ENCODE data around the gene PDZD4.

The PDZD4 gene

DNA sequence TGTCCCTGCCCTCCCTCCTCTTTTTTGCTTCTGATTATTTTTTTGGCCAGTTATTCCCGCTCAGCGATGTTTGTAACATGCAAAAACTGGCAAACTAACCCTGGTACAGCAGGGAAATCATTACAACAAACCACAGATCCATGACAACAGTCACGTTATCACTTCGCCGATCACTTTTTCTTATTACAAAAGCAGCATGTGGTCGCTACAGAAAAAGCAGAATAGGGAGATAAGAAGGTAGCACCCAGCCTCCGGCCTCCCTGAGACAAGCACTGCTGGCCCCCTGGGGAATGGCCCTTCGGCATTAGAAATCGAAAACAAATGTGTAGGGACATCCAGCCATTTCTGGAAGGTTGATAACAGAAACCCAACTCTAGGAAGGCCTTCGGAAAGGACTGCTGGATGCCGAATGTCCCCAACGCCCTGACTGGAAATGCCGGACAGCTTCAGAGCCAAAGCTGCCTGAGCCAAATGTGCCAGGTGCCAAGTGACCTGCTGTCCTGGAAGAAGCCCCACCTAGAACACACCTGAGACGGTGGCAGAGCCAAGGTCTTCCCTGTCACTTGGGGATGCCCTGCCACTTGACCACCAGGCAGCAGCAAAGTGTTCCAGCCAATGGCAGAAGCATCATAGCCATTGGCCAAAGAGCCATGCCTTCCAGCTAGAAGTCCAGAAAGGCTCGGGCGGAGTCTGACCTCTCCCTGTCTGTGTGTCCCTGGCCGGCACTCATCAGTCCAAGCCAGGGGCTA, 39.1 kb downstream of the PDZD4 start:
- no peak for DNase-seq (ENCODE audit: low spot score)
- no peak for FAIRE-seq

DNA sequence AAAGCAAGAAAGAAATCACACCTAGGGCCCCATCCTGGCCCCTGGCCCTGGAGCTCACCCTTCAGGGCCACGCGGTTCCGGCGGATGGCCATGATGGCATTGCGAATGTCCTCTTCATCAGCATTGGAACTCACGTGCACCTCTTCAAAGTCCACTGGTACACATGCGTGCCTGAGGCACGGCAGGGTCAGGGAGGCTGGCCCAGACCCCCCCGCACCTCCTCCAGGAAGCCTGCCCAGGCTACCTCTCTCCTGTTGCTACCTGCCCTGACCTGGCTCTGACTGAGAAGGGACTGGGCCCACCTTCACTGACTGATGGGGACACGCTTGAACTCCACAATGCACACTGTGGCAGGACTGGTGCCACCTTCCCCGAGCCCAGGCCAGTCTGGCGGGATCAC, 40.7 kb downstream of the PDZD4 start:
- FAIRE-seq = no peak
- no peak for DNase-seq (ENCODE audit: low spot score)

DNA sequence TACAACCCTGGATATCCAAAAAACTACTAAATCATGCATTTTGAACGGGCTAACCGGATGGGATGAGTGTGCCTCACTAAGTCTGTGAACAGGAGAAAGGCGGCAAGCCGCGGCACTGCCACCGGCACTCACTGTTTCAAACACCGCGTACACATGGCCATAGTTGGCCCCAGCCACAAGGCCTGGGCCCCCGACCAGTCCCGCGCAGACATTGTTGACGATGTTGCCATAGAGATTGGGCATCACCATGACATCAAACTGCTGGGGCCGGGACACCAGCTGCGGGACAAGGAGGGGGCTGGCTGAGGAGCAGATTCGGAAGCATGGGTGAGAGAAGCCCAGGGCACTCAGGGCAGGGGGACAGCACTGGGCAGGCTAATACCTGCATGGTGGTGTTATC, 43.7 kb downstream of the PDZD4 start:
- FAIRE-seq = no peak

DNA sequence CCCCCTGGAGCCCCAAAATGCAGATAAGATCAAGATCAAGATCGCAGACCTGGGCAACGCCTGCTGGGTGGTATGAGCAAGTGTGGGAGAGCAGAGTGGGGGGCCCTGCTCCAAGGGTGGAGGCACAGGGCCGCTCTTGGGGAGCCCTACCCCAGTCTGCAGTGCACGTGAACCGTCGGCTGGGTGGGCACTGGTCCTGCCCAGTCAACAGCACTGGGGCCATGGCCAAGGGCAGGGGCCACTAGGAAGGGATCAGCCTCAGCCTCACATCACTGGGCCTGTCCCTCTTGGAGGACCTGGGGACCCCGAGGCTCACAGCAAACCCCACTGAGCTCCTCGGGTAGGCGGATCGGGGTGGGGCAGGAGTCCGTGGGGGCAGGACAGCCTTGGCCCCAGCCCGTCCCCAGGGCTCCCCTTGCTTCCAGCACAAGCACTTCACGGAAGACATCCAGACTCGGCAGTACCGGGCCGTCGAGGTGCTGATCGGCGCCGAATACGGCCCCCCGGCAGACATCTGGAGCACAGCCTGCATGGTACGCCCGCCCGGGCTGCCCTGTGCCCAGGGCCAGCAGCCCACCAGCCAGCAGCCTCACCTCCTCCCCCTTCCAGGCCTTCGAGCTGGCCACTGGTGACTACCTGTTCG, 45.9 kb downstream of the PDZD4 start:
- FAIRE-seq (no peak), DNase-seq (ENCODE audit: low spot score) (no peak)

More for the DNA sequence above, 43.7 kb downstream of the PDZD4 start:
- no peak for DNase-seq (ENCODE audit: low spot score)

DNA sequence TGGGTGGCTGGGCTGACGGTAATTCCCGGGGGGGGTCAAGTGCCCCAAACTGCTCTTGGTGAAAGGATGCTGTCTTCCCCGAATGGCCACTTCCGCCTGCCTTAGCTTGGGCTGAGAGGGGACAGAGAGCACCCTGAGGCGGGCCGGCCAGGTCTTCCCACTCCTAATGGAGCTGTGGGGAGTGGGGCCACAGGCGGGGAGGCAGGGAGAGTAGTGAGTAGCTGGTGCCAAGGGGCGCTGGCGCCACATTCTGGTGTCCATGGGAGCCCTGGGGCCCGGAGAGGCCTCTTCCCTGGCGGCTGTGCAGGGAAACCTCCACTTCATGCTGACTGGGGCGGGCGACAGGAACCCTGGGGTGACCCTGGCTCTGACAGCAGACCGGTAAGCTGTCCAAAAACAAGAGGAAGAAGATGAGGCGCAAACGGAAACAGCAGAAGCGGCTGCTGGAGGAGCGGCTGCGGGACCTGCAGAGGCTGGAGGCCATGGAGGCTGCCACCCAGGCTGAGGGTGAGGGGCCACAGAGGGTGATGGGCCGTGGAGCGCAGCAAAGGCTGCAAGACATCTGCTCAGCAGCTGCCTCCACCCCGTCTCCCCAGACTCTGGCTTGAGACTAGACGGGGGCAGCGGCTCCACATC, 46.8 kb downstream of the PDZD4 start:
- DNase-seq (ENCODE audit: low spot score) (no peak), FAIRE-seq (no peak)

DNA sequence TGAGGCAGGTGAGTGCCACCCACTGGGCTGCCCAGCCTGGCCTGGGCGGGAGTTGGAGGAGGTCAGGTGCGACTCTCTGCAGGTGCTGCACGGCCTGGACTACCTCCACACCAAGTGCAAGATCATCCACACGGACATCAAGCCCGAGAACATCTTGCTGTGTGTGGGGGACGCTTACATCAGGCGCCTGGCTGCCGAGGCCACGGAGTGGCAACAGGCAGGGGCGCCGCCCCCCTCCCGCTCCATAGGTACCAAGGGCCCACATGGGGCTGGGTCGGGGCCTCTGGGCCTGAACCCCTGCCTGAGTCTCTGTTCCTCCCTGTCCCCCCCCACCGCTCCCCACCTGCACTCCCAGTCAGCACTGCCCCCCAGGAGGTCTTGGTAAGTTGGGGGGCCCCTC, 47.5 kb downstream of the PDZD4 start:
- DNase-seq (ENCODE audit: low spot score) (no peak), FAIRE-seq (no peak)

DNA sequence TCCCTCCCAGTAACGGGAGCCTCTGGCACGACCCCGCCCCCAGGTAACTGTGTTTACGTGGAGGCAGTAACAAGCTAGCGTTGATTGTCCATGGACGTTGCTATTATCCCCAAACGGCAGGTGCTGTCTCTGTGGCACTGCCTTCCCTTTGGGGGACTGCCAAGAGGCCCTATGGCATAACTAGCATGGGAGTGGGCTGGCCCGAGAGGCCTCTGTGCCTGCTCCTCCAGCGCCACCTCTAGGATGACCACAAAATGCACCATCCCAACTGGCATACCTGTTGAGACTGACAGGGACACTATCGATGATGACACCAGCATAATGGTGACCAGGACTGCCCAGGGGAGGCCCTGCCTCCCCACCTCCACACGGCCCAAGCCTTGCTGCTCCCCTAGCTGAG, 48.0 kb downstream of the PDZD4 start:
- DNase-seq (ENCODE audit: low spot score) (no peak), FAIRE-seq (no peak)

DNA sequence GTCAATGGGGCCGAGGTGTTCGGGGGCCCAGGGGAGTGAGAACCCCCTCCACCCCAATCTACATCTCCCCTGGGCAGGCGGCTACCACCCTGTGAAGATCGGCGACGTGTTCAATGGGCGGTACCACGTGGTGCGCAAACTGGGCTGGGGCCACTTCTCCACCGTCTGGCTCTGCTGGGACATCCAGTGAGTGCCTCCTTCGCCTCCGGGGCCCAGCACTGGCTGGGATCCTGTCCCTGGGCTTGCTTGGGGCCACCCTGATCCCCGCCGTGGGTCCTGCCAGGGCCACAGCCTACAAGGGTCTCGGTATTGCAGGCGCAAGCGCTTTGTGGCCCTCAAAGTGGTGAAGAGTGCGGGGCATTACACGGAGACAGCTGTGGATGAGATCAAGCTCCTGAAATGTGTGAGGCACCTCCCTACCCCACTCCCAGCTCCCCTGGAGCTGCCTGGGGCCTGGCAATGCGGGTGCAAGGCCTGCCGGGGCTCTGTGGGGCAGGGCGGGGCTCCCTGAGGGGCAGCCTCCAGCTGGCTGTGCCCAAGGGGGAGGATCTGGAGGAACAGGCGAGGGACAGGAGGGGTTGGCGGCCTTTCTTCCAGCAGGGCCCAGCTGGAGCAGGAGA, 48.8 kb downstream of the PDZD4 start:
- DNase-seq (ENCODE audit: low spot score) (no peak), FAIRE-seq (no peak)

DNA sequence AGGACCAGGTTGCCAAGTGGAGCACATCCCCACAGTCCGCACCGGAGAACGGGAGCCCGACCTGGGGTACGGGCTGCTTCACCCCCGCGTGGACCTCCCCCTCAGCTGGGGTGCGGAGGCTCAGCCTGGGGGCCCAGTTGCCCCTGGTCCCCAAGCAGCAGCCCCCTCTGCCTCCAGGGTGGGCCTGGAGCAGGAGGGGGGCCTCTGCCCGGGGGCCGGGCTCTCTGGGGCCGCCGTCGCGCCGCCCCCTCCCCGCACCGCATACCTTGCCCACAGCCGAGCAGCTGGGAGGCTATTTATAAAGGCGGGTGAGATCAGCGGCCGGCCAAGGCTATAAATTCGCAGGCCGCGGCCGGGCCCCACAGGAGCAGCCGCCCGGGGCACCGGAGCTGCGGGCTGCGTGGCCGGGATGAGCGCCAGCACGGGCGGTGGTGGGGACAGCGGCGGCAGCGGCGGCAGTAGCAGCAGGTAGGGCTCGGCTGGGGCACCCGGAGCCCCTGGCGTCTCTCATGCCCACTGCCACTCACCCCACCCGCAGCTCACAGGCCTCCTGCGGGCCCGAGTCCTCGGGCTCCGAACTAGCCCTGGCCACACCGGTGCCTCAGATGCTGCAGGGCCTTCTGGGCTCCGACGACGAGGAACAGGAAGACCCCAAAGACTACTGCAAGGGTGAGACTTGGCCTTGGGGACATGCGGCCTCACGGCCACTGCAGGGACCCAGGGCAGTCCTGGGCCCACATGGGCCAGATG, 49.5 kb downstream of the PDZD4 start, which contains the start of gene SRPK3:
Gene SRPK3, plus strand, starts transcription at position 364 of the 750 bp plus-strand sequence. Its CDS starts 46 bp downstream, at position 410.
- FAIRE-seq (no peak), DNase-seq (ENCODE audit: low spot score) (no peak)

DNA sequence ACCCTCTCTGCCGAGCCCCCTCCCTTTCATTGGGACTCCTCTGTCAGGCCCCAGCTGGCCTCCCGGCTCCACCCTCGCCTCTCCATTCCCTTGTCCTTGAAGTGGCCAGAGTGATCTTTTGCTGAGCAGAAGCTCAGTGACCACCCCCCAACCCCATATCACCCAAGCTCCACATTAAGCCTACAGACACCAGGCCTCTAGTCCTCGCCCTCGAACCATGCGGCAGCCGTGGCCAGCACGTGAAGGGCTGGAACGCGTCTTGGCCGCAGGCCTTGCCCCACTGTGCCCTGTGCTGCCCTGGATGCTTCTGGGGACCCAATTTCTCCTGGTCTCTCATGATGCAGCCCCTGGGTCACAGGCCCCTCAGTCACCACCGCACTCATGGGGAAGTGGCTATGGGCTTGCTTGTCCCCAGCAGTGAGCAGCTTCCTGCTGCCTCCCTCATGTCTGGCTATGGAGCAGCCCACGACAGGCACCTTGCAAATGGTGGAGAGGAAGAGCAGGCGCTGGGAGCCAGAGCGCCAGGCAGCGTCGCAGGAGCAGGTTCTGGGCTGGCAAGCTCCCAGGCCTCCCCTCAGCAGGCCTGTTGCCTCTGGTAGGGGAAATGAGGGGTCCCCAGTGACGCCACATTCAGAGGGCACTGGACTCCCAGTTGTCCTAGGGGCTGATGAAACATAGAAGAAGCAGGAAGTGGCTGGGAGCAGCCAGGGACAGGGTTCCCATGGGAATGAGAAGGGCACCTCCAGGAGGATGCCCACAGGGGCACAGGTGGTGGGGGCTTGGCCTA, 50.3 kb downstream of the PDZD4 start:
- DNase-seq (ENCODE audit: low spot score) = no peak

DNA sequence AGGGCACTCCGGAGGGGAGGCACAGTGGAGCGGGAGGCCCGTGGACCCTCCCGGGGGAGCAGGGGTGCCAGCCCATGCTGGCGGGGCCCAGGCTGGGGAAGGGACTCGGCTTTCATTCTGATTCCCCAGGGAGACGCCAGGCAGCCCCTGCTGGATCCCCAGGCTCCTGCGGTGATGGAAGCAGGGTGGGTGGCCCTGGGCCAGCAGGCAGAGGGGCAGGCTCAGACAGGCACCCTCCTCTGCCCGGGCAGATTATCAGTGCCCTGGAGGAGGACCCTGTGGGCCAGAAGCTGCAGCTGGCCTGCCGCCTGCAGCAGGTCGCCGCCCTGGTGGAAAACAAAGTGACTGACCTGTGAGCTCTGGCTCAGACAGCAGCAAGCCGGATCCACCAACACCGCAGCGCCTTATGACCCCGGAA, 51.7 kb downstream of the PDZD4 start:
- FAIRE-seq (no peak), DNase-seq (ENCODE audit: low spot score) (no peak)

More for the DNA sequence above, 50.3 kb downstream of the PDZD4 start:
- FAIRE-seq = no peak

DNA sequence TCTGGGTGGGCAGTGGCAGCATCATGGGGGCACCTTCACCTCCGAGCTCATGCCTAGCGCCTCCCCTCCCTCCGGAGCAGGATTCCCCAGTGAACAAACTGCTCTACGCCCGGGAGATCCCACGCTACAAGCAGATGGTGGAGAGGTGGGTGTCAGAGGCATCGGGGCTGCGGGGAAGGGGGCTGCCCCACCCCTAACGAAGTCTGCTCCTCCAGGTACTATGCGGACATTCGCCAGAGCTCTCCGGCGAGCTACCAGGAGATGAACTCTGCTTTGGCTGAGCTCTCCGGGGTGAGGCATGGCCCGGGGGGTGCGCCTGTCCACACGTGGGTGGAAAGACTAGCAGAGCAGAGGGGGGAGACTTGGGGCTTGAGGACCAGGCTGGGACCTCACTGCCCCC, 52.2 kb downstream of the PDZD4 start:
- FAIRE-seq (no peak), DNase-seq (ENCODE audit: low spot score) (no peak)

DNA sequence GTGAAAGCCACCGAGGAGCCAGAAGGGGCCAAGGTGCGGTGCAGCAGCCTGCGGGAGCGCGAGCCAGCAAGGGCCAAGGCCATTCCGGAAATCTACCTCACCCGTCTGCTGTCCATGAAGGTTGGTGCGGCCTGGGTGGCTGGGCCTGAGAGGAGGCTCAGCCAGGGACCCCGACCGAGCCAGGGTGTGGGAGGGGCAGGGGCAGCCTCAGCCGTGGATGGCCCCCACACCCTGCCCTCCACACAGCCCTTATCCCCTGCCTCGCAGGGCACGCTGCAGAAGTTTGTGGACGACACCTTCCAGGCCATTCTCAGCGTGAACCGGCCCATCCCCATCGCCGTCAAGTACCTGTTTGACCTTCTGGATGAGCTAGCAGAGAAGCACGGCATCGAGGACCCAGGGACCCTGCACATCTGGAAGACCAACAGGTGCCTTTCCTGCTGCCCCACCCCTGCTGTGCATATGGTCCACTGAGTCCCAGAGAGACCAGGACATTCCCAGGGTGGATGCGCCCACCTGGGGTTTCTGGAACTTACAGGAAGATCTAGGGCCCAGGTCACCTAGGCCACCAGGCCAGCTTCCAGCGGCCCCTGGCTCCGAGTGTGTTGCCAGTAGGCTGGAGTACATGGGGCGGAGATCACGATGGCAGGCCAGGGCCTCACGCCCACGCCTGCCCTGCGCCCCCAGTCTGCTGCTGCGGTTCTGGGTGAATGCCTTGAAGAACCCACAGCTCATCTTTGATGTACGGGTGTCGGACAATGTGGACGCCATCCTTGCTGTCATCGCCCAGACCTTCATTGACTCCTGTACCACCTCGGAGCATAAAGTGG, 52.9 kb downstream of the PDZD4 start:
- DNase-seq (ENCODE audit: low spot score) = no peak

DNA sequence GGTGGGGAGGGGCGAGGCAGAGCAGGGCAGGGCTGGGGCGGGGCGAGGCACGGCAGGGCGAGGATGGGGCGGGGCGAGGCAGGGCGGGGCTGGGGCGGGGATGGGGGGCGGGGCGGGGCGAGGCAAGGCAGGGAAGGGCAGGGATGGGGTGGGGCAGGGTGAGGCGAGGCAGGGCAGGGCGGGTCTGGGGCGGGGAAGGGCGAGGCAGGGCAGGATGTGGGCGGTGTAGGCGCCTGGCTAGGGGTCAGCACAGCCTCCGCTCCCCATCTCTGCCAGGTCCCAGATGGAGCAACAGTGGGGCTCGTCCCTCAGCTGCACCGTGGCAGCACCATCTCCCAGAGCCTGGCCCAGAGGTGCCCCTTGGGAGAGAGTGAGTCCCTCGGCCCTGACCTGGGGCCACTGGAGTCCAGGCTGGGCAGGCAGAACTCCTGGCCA, 53.7 kb downstream of the PDZD4 start:
- FAIRE-seq (no peak), DNase-seq (ENCODE audit: low spot score) (no peak)

More for the DNA sequence above, 52.9 kb downstream of the PDZD4 start:
- no peak for FAIRE-seq

DNA sequence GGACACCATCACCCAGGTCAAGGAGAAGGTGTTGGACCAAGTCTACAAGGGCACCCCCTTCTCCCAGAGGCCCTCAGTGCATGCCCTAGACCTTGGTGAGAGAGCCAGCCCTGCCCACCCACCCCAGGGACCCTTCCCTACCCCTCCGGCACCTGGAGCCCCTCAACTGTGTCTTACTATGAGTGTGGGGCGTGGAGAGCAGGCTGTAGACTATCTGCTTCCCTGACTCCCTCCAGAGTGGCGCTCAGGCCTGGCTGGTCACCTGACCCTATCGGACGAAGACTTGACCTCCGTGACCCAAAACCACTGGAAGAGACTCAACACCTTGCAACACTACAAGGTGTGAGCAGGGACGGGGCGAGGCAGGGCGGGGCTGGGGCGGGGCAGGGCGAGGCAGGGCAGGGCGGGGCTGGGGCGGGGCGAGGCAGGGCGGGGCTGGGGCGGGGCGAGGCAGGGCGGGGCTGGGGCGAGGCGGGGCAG, 54.2 kb downstream of the PDZD4 start:
- FAIRE-seq (no peak), DNase-seq (ENCODE audit: low spot score) (no peak)

DNA sequence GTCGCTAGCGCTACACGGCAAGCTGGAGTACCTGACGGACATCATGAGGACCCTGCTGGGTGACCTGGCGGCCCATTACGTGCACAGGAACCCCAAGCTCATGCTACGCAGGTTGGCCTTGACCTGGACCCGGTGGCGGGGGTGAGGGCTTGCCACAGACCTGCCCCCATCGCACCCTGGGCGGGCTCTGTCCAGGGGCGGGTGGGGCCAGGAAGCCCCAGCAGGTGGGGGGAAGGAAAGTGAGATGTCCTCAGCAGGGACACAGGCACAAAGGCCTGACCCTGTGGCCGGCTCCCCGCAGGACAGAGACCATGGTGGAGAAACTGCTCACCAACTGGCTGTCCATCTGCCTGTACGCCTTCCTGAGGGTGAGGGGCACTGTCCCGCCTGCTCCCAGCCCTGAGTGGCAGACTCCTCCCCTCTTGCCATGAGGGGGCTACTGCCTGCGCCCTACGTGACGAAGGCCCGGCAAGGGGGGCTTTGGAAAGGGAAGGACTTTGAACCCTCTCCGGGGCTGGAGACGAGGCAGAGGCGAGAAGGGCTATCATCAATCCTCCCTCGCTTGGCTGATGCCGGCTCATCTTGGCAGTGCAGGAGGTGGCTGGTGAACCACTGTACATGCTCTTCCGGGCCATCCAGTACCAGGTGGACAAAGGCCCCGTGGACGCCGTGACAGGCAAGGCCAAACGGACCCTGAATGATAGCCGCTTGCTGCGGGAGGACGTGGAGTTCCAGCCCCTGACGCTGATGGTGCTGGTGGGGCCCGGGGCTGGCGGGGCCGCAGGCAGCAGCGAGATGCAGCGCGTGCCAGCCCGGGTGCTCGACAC, 54.8 kb downstream of the PDZD4 start:
- no peak for FAIRE-seq
- DNase-seq (ENCODE audit: low spot score) = no peak

DNA sequence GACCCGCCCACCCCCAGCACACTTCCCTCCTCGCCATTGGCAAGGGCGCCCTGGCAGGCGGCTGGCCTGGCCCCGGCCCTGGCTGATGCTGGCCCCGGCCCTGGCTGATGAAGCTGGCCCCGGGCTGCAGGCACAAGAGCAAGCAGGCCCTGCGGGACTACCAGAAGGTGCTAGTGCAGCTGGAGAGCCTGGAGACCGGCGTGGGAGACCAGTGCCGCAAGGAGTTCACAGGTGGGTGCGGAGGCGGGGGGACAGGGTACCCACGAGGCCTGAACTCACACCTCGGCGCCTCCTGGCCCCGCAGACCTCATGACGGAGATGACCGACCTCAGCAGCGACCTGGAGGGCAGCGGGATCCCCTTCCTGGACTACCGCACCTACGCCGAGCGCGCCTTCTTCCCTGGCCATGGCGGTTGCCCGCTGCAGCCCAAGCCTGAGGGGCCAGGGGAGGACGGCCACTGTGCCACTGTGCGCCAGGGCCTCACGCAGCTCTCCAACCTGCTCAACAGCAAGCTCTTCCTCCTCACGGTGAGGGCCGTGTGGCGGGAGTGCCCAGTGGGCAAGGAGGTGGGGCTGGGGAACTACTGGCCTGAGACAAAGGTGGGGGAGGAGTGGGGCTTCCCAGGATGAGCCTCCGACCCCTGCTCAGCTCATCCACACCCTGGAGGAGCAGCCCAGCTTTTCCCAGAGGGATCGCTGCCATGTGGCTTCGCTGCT, 55.6 kb downstream of the PDZD4 start:
- DNase-seq (ENCODE audit: low spot score) = no peak
- FAIRE-seq = no peak

Measured in RCC 7860 (cell line).